PC-3 (cell line): ENCODE results near the gene GJC1. TPM values are rescaled to one million over a fixed set of nuclear protein-coding genes. Genes with fewer than 3 reads are reported as not detected.

Source experiments
- ATAC-seq: fragments of 200-7000 bp; cut with Tn5 transposase; 2 replicates; pipeline ENCODE4 v1.9.1; 2020; ENCODE audit warnings: mild to moderate bottlenecking, moderate library complexity
- BruUV-seq: library from RNA; stranded (reverse); fragments of 400-500 nt; replicated peaks from 2 replicates; lab custom pipeline; 2021; lab: Mats Ljungman, UMichigan
- CTCF ChIA-PET: fragments of 300-600 bp; sonication (Branson Sonifier 250); formaldehyde crosslinking; loops from one replicate; lab custom pipeline; 2022; ENCODE audit warnings: antibody characterized with exemption; lab: Charles Lee
- POLR2A ChIA-PET: fragments of 300-600 bp; sonication (Branson Sonifier 250); formaldehyde crosslinking; loops from one replicate; lab custom pipeline; 2022; ENCODE audit warnings: antibody characterized with exemption; ENCODE audit not compliant: unreplicated experiment; lab: Charles Lee
- DNase-seq: peaks from one replicate; pipeline ENCODE4 v3.0.0-alpha.2; 2015
- H2AFZ ChIP-seq: fragments of 300-600 bp; sonication (generic); 2 replicates; pipeline ENCODE4 v1.6.0; 2016; ENCODE audit warnings: antibody characterized with exemption, low read length
- H3F3A ChIP-seq: fragments of 300-600 bp; sonication (generic); one replicate; pipeline ENCODE4 v1.6.0; 2017; ENCODE audit warnings: antibody characterized with exemption, low read length, control low read depth, mild to moderate bottlenecking; ENCODE audit not compliant: unreplicated experiment
- H3K27ac ChIP-seq: fragments of 300-600 bp; sonication (generic); 2 replicates; pipeline ENCODE4 v1.5.1; 2016; ENCODE audit warnings: mild to moderate bottlenecking, low read length
- H3K27me3 ChIP-seq: fragments of 300-600 bp; sonication (generic); 2 replicates; pipeline ENCODE4 v1.6.1; 2016; ENCODE audit warnings: low read length, mixed read lengths
- H3K36me3 ChIP-seq: fragments of 300-600 bp; sonication (generic); 2 replicates; pipeline ENCODE4 v1.6.1; 2016; ENCODE audit warnings: low read depth, mixed run types, low read length, mixed read lengths
- H3K4me1 ChIP-seq: fragments of 300-600 bp; sonication (generic); 2 replicates; pipeline ENCODE4 v1.5.1; 2016; ENCODE audit warnings: low read length; ENCODE audit not compliant: insufficient read depth
- H3K4me2 ChIP-seq: fragments of 300-600 bp; sonication (generic); 2 replicates; pipeline ENCODE4 v1.6.0; 2016; ENCODE audit warnings: low read length
- H3K4me3 ChIP-seq: fragments of 300-600 bp; sonication (generic); 2 replicates; pipeline ENCODE4 v1.5.1; 2016; ENCODE audit warnings: mild to moderate bottlenecking, low read length, mixed read lengths
- H3K79me2 ChIP-seq: fragments of 300-600 bp; sonication (generic); 2 replicates; pipeline ENCODE4 v1.6.1; 2017; ENCODE audit warnings: low read length, mixed read lengths
- H3K9ac ChIP-seq: fragments of 300-600 bp; sonication (generic); 2 replicates; pipeline ENCODE4 v1.6.0; 2016; ENCODE audit warnings: mild to moderate bottlenecking, low read length
- H3K9me2 ChIP-seq: fragments of 300-600 bp; sonication (generic); replicated peaks from 2 replicates; pipeline ENCODE4 v1.6.1; 2016; ENCODE audit warnings: mixed run types, low read length, mixed read lengths
- H3K9me3 ChIP-seq: fragments of 300-600 bp; sonication (generic); 2 replicates; pipeline ENCODE4 v1.6.1; 2016; ENCODE audit warnings: low read length, mixed read lengths
- H4K20me1 ChIP-seq: fragments of 300-600 bp; sonication (generic); 2 replicates; pipeline ENCODE4 v1.6.1; 2016; ENCODE audit warnings: low read length, mixed read lengths
- CTCF ChIP-seq: fragments of 300-600 bp; sonication (generic); conservative IDR thresholded peaks from 2 replicates; pipeline ENCODE4 v1.5.1; 2017; ENCODE audit warnings: antibody characterized with exemption, low read depth, mild to moderate bottlenecking, low read length
- EZH2 ChIP-seq: fragments of 300-600 bp; sonication (generic); IDR thresholded peaks from one replicate; pipeline ENCODE4 v1.6.1; 2017; ENCODE audit warnings: antibody characterized with exemption, mild to moderate bottlenecking, low read length; ENCODE audit not compliant: unreplicated experiment
- EZH2phosphoT487 ChIP-seq: fragments of 300-600 bp; sonication (generic); IDR thresholded peaks from 2 replicates; pipeline ENCODE4 v1.6.1; 2018; ENCODE audit warnings: mild to moderate bottlenecking, antibody characterized with exemption, low read length, borderline replicate concordance
- intact Hi-C: fragments of 100-400 bp; cut with micrococcal nuclease; formaldehyde crosslinking; loops from 2 replicates; pipeline ENCODE4 v1.9.0; 2023
- total RNA-seq: library from RNA; depleted of rRNA; stranded (reverse); fragments of >200 nt; gene quantifications from 2 replicates; pipeline ENCODE4 v1.2.3, GENCODE V29; 2014

The GJC1 gene
- total RNA-seq, 1 experiment from 2014 or later = 17.1 TPM

GRCh38 chr17:44865931-44866330 is 35.8 kb upstream of the GJC1 start:
- Histone ChIP-seq H3K79me2 (no peaks in the 10 kb centered on the region), H3K9me3 (no peaks in the 10 kb centered on the region), H2AFZ (no peak overlapping the region), H3K4me2 (no peak overlapping the region), H3K4me1 (no peaks in the 10 kb centered on the region), H3F3A (no peaks in the 10 kb centered on the region), H3K27ac (no peak overlapping the region), H3K9ac (no peak overlapping the region), H3K27me3 (no peaks in the 10 kb centered on the region), H3K36me3 (peaks cover 77% of the 10 kb centered on the region), H3K9me2 (no peaks in the 10 kb centered on the region), H4K20me1 (no peaks in the 10 kb centered on the region), H3K4me3 (no peak overlapping the region)
- ATAC-seq (no peak), DNase-seq (no peak)
- TF ChIP-seq EZH2phosphoT487 (no peak), EZH2 (no peak)
- ChIA-PET CTCF (interaction anchor here (1.4 to 1.7 kb wide), 2 partner anchors 86 to 90 kb away, joined by 4 read pairs; no protein-coding TSS in a partner anchor), POLR2A (no interaction called here)
- intact Hi-C loops = loop anchor here (1.0 to 5.0 kb wide), 3 partner anchors 39 to 91 kb away; no protein-coding TSS in a partner anchor
- no TSS peak for BruUV-seq

GRCh38 chr17:44865231-44865660 is 35.2 kb upstream of the GJC1 start:
- Histone ChIP-seq H3K4me3 (no peak overlapping the region), H3K27me3 (no peaks in the 10 kb centered on the region), H3K4me2 (no peak overlapping the region), H3K27ac (no peak overlapping the region), H3F3A (no peaks in the 10 kb centered on the region), H3K79me2 (no peaks in the 10 kb centered on the region), H3K36me3 (peaks cover 80% of the 10 kb centered on the region), H2AFZ (no peak overlapping the region), H3K9me3 (no peaks in the 10 kb centered on the region), H3K4me1 (no peaks in the 10 kb centered on the region), H3K9ac (no peak overlapping the region), H3K9me2 (no peaks in the 10 kb centered on the region), H4K20me1 (no peaks in the 10 kb centered on the region)
- CTCF ChIA-PET = interaction anchor here (1.4 to 1.7 kb wide), 2 partner anchors 86 to 89 kb away, joined by 4 read pairs; no protein-coding TSS in a partner anchor
- ATAC-seq = peak; percentile 88
- no TSS peak for BruUV-seq
- TF ChIP-seq EZH2phosphoT487 (no peak), CTCF (peak; percentile 97)
- intact Hi-C loops = loop anchor here (1.0 to 5.0 kb wide), 3 partner anchors 38 to 90 kb away; no protein-coding TSS in a partner anchor
- peak; percentile 93 for DNase-seq
- POLR2A ChIA-PET = no interaction called here

- no peak overlapping the region for H3K27ac ChIP-seq
- H3K79me2 ChIP-seq = no peaks in the 10 kb centered on the region
- H3K4me1 ChIP-seq = no peaks in the 10 kb centered on the region
- TF ChIP-seq EZH2phosphoT487 (no peak), CTCF (no peak), EZH2 (no peak)
- no peaks in the 10 kb centered on the region for H3K9me2 ChIP-seq
- POLR2A ChIA-PET = no interaction called here
- no peak for DNase-seq
- peaks cover 80% of the 10 kb centered on the region for H3K36me3 ChIP-seq
- ATAC-seq = no peak
- no peak overlapping the region for H3K4me3 ChIP-seq
- H4K20me1 ChIP-seq = no peaks in the 10 kb centered on the region
- CTCF ChIA-PET = interaction anchor here (1.4 kb wide), 1 partner anchor 85 kb away, joined by 4 read pairs; no protein-coding TSS in a partner anchor
- no peaks in the 10 kb centered on the region for H3F3A ChIP-seq
- no peak overlapping the region for H3K9ac ChIP-seq
- intact Hi-C loops = loop anchor here (1.0 to 5.0 kb wide), 3 partner anchors 38 to 90 kb away; no protein-coding TSS in a partner anchor
- H3K27me3 ChIP-seq = no peaks in the 10 kb centered on the region
- no peaks in the 10 kb centered on the region for H3K9me3 ChIP-seq
- no TSS peak for BruUV-seq
- no peak overlapping the region for H2AFZ ChIP-seq
- H3K4me2 ChIP-seq = no peak overlapping the region
Observed at GRCh38 chr17:44864831-44865230, 34.7 kb upstream of the GJC1 start.
